H1 (cell line): Measurements from ENCODE around the gene LRRC4.

Experiments used
- CEBPB ChIP-seq: IDR thresholded peaks from 2 replicates; pipeline ENCODE4 v1.6.1; 2012; ENCODE audit warnings: low read depth, low read length
- CTCF ChIP-seq, 3 experiments: IDR thresholded peaks; 1 replicate in 2 of 3; 2 replicates in 1 of 3; pipeline versions ENCODE4 v1.5.1 to v1.6.1; 2011; ENCODE audit warnings: low read length in 3 of 3, mild to moderate bottlenecking in 3 of 3, inconsistent platforms in 2 of 3, low read depth in 1 of 3, moderate library complexity in 1 of 3; ENCODE audit not compliant: insufficient read depth in 1 of 3; ENCODE audit errors: control extremely low read depth in 1 of 3
- EP300 ChIP-seq, 2 experiments: IDR thresholded peaks; 1 replicate in 1 of 2; 2 replicates in 1 of 2; pipeline ENCODE4 v1.6.1; 2011 to 2012; ENCODE audit warnings: low read depth in 2 of 2, low read length in 2 of 2, mild to moderate bottlenecking in 2 of 2, borderline replicate concordance in 1 of 2, inconsistent platforms in 1 of 2, moderate library complexity in 1 of 2
- EZH2 ChIP-seq: fragments of 200-600 bp; sonication (generic); IDR thresholded peaks from 2 replicates; pipeline ENCODE4 v1.7.1; 2012; ENCODE audit warnings: low read depth, mild to moderate bottlenecking, moderate library complexity, low read length, inconsistent platforms; ENCODE audit not compliant: severe bottlenecking
- RNF2 ChIP-seq: fragments of 200-900, 300-1000 bp; sonication (generic); IDR thresholded peaks from 2 replicates; pipeline ENCODE4 v1.7.1; 2016; ENCODE audit warnings: borderline replicate concordance, low read depth, mild to moderate bottlenecking, antibody characterized with exemption, low read length; ENCODE audit not compliant: poor library complexity, severe bottlenecking; ENCODE audit errors: missing control alignments

GRCh38 chr7:128007303-128007680 lies 23.9 kb downstream of the LRRC4 start:
- no peak for TF ChIP-seq EP300 (IDR thresholded peaks at IDR 0.05; ENCODE audit: borderline replicate concordance in 1 of 2, low read depth in 2 of 2, low read length in 2 of 2)
- no peak for TF ChIP-seq CEBPB
- no peak for TF ChIP-seq CTCF (IDR thresholded peaks at IDR 0.05; ENCODE audit: control extremely low read depth in 1 of 3, insufficient read depth in 1 of 3, low read depth in 1 of 3, low read length in 3 of 3)
- no peak for TF ChIP-seq EZH2
- no peak for TF ChIP-seq RNF2
